GM19023 (cell line): Measurements from ENCODE around the gene CAVIN2.

Experiments used
- ATAC-seq: cut with Tn5 transposase; IDR thresholded peaks from one replicate; pipeline ENCODE4 v1.9.1; 2021; ENCODE audit warnings: mild to moderate bottlenecking, moderate library complexity; ENCODE audit not compliant: unreplicated experiment

The CAVIN2 gene

GRCh38 chr2:191866195-191866594, 19.3 kb upstream of the CAVIN2 start:
- ATAC-seq = no peak

GRCh38 chr2:191864628-191865374, 17.9 kb upstream of the CAVIN2 start:
- no peak for ATAC-seq

GRCh38 chr2:191863988-191864387, 17.1 kb upstream of the CAVIN2 start:
- ATAC-seq = no peak

- no peak for ATAC-seq
Measured at GRCh38 chr2:191862156-191862775, 15.4 kb upstream of the CAVIN2 start.

GRCh38 chr2:191860760-191861466, 14.0 kb upstream of the CAVIN2 start:
- no peak for ATAC-seq

- no peak for ATAC-seq
Measured at GRCh38 chr2:191859681-191860080, 12.8 kb upstream of the CAVIN2 start.

GRCh38 chr2:191857886-191858285, 11.0 kb upstream of the CAVIN2 start:
- ATAC-seq = no peak

- no peak for ATAC-seq
Measured at GRCh38 chr2:191857259-191857805, 10.4 kb upstream of the CAVIN2 start.

- ATAC-seq = no peak
Measured at GRCh38 chr2:191856111-191856876, 9.4 kb upstream of the CAVIN2 start.

- ATAC-seq = no peak
Measured at GRCh38 chr2:191855382-191855781, 8.5 kb upstream of the CAVIN2 start.

GRCh38 chr2:191854382-191855372, 7.8 kb upstream of the CAVIN2 start:
- ATAC-seq = no peak

GRCh38 chr2:191853843-191854242, 7.0 kb upstream of the CAVIN2 start:
- ATAC-seq = no peak

- ATAC-seq = no peak
Measured at GRCh38 chr2:191851158-191851557, 4.3 kb upstream of the CAVIN2 start.

GRCh38 chr2:191848771-191849767, 2.2 kb upstream of the CAVIN2 start:
- no peak for ATAC-seq

- ATAC-seq = no peak
Measured at GRCh38 chr2:191847764-191848163, 876 bp upstream of the CAVIN2 start.

GRCh38 chr2:191845876-191846514, 893 bp downstream of the CAVIN2 start:
- no peak for ATAC-seq

- no peak for ATAC-seq
Measured at GRCh38 chr2:191845248-191845715, 1.6 kb downstream of the CAVIN2 start.

GRCh38 chr2:191844706-191845105, 2.2 kb downstream of the CAVIN2 start:
- no peak for ATAC-seq
